Lower lobe of right lung (tissue), 2 donors: ENCODE measurements around the gene PCSK6. TPM values are rescaled to one million over a fixed set of nuclear protein-coding genes. Genes with fewer than 3 reads are reported as not detected.

Experiments
- ATAC-seq, 2 donors: fragments of 200-7000 bp; cut with Tn5 transposase; one replicate each; pipeline ENCODE4 v1.9.1; 2020 to 2022; ENCODE audit warnings: mild to moderate bottlenecking in 2 of 2, moderate library complexity in 2 of 2
- DNase-seq: peaks from one replicate; pipeline ENCODE4 v3.0.0-alpha.2; 2020
- H3K27ac ChIP-seq: fragments of 200-600 bp; one replicate; pipeline ENCODE4 v1.8.0; 2022
- H3K27me3 ChIP-seq: fragments of 200-600 bp; one replicate; pipeline ENCODE4 v1.8.0; 2022; ENCODE audit warnings: low read depth
- H3K36me3 ChIP-seq: fragments of 200-600 bp; one replicate; pipeline ENCODE4 v1.8.0; 2022; ENCODE audit warnings: mild to moderate bottlenecking
- H3K4me1 ChIP-seq: fragments of 200-600 bp; one replicate; pipeline ENCODE4 v1.8.0; 2022
- H3K4me3 ChIP-seq: fragments of 200-600 bp; one replicate; pipeline ENCODE4 v1.8.0; 2022; ENCODE audit warnings: mild to moderate bottlenecking
- H3K9me3 ChIP-seq: fragments of 200-600 bp; one replicate; pipeline ENCODE4 v1.8.0; 2022
- intact Hi-C: fragments of 100-400 bp; cut with DNase I; formaldehyde crosslinking; loops from one replicate; pipeline ENCODE4 v1.11.0; 2022
- total RNA-seq: library from RNA; stranded (reverse); fragmentation: NEBNext Ultra II Directional; extraction: Animal tissue kit (Norgen Biotek cat#: 25700); gene quantifications from one replicate; pipeline ENCODE4 v1.2.1, GENCODE V29; 2021
- TF ChIP-seq, protein P1 (sequence below): fragments of 200-600 bp; IDR thresholded peaks from one replicate; pipeline ENCODE4 v1.8.0; 2022; ENCODE audit warnings: antibody characterized with exemption, mild to moderate bottlenecking
- donor health status: DM: no; HTN: yes; CAD: no; lungs with severe emphysema.

Gene PCSK6
- total RNA-seq, 1 donor from 2014 or later: 12.3 TPM

DNA sequence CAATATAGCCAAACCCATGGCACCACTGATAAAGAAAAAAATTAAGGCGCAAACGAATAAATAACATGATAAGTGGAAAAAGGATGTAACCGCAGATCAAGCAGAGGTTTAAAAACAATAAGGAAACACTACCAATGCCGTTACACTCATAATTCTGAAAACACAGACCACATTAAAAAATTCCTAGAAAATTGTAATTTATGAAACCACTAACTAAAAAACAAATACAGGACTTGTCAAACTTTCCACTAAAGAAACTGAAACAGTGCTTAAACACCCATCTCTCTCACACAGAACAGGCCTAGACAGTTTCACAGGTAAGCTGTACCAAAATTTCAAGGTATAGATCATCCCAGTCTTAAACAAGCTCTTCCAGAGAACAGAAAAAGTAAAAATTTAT, 28.4 kb downstream of the PCSK6 start:
- DNase-seq: no peak

DNA sequence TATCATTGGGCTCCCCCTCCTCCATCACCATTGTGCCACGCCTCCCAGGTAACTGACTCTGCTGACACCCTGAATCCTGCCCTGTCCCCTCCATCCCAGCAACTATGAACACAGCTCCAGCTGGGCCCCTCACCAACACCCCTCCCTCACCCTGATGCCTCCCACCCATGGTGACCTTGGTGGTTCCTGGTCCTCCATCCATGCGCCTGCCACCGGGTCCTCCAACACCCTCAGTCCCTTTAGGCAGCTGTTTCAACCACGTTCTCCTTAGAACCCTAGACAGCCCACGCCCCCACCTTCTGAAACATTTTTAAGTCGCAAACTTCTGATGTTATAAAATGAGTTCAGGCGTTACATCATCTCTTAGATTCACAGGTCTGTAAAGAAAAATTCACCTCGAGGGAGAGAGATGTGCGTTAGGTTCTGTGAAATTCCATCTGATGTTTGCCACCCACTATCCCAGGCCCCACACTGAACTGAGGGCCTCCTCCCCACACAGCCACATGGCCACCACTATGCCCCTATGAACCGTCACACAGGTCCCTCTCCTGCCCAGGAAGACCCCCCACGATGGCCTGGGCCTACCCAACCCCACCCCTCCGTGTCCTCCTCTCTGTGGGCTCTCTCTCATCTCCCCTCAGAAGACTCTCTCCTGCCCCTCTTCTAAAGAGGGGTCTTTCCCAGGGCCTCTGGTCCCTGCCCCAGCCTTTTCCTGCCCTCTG, 29.8 kb downstream of the PCSK6 start:
- TF ChIP-seq, protein P1, sequence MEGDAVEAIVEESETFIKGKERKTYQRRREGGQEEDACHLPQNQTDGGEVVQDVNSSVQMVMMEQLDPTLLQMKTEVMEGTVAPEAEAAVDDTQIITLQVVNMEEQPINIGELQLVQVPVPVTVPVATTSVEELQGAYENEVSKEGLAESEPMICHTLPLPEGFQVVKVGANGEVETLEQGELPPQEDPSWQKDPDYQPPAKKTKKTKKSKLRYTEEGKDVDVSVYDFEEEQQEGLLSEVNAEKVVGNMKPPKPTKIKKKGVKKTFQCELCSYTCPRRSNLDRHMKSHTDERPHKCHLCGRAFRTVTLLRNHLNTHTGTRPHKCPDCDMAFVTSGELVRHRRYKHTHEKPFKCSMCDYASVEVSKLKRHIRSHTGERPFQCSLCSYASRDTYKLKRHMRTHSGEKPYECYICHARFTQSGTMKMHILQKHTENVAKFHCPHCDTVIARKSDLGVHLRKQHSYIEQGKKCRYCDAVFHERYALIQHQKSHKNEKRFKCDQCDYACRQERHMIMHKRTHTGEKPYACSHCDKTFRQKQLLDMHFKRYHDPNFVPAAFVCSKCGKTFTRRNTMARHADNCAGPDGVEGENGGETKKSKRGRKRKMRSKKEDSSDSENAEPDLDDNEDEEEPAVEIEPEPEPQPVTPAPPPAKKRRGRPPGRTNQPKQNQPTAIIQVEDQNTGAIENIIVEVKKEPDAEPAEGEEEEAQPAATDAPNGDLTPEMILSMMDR: no peak
- Histone ChIP-seq H3K27me3 (no peaks in the 10 kb centered on the region), H3K36me3 (no peaks in the 10 kb centered on the region), H3K4me1 (peaks cover 21% of the 10 kb centered on the region), H3K4me3 (no peak overlapping the region), H3K27ac (peak overlapping the region; percentile 28), H3K9me3 (no peaks in the 10 kb centered on the region)
- DNase-seq (no peak), ATAC-seq (no peak)
- intact Hi-C loops: no loop called here

More for the DNA sequence above, 28.4 kb downstream of the PCSK6 start:
- ATAC-seq: no peak
- H3K27me3 ChIP-seq: no peaks in the 10 kb centered on the region
- H3K36me3 ChIP-seq: no peaks in the 10 kb centered on the region
- no peak overlapping the region for H3K4me3 ChIP-seq
- no peak overlapping the region for H3K27ac ChIP-seq
- no peaks in the 10 kb centered on the region for H3K9me3 ChIP-seq
- TF ChIP-seq, protein P1: no peak
- intact Hi-C loops: no loop called here
- H3K4me1 ChIP-seq: peaks cover 12% of the 10 kb centered on the region

DNA sequence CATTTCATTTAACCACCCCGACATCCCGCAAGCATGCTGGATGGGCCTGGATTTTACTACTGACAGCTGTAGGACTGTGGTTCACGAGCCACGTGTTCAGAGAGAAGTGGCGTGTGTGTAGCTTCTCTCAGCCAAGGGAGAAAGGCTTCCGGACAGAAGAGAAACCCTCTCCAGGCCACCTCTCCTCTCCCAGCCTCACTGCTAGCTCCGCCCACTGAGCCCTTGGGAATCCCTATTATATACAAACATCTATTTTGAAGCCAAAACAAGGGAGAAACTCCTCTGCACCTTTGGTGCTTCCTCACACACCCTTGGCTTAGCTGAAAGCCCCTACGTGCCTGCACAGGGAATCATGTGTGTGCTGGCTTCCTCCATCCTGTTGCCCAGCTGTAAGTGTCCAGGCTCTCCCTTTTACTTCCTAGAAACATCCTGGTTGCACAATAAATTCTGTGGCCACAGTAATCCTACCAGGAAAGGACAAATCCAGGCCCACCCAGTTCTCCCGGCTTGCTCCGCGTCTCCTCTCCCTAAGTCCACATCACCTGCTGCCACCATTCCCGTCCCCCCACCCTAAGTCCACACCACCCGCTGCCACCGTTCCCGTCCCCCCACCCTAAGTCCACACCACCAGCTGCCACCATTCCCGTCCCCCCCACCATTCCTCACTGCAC, 30.5 kb downstream of the PCSK6 start:
- H3K9me3 ChIP-seq: no peaks in the 10 kb centered on the region
- intact Hi-C loops: no loop called here
- no peaks in the 10 kb centered on the region for H3K36me3 ChIP-seq
- H3K27me3 ChIP-seq: no peaks in the 10 kb centered on the region
- ATAC-seq (peak; percentile 23 to 29), DNase-seq (no peak)
- TF ChIP-seq, protein P1: no peak
- H3K4me1 ChIP-seq: peaks cover 21% of the 10 kb centered on the region
- H3K27ac ChIP-seq: peak overlapping the region; percentile 28
- no peak overlapping the region for H3K4me3 ChIP-seq

DNA sequence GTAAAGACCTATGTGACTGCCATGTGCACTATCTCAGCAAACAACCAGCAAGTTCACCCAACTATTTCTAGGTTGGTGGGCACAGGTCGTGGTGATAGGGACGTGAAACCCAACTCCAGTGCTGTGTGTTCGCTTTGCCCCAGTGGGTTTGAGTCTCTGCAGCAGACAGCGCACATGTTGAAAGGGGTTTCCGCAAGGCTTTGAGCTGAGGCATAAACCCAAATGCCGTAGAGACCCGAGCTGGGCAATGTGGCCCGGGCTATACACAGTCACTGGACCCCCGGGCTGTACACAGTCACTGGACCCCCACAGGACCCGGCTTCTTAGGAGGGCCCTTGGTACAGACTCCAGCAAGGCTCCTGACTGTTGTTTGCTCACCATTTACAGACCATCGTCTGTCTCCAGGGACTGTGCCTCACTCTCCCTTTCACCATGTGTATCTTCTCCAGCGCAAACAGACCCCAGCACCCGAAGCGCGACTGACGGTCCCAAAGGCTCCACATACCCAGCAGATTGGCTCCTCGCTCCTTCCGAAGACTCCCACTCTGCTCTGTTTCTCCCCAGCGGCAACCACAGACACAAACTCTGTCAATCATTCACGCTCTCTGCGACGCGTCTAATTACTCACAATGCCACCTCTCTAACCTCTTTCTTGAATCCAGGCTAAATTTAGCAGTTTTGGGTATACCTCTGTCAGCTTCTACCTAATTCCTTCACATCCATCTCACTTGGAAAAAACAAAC, 31.2 kb downstream of the PCSK6 start:
- peaks cover 21% of the 10 kb centered on the region for H3K4me1 ChIP-seq
- H3K27ac ChIP-seq: peak overlapping the region; percentile 28
- H3K36me3 ChIP-seq: no peaks in the 10 kb centered on the region
- ATAC-seq (no peak), DNase-seq (no peak)
- H3K27me3 ChIP-seq: no peaks in the 10 kb centered on the region
- H3K4me3 ChIP-seq: no peak overlapping the region
- intact Hi-C loops: no loop called here
- H3K9me3 ChIP-seq: no peaks in the 10 kb centered on the region
- TF ChIP-seq, protein P1: no peak

DNA sequence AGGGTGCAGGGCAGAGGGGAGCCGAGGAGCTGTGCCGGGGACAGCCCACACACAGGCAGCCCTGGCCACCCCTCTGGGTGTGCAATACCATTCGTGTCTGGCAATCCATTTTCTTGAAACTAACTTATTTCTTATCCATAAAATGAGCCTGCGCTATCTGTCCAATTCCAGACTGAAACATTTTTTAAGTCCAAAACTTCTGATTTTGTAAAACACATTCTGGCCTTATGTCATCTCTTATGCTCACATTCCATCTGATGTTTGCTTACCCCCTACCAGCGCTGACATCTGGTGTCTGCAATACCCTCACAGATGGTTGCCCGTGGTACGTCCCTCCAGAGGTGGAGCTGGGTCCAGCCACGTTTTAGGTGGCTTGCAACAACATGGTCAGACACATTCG, 31.8 kb downstream of the PCSK6 start:
- H3K27ac ChIP-seq: no peak overlapping the region
- no peak for DNase-seq

More for the DNA sequence above, 31.8 kb downstream of the PCSK6 start:
- Histone ChIP-seq H3K9me3 (no peaks in the 10 kb centered on the region), H3K36me3 (no peaks in the 10 kb centered on the region), H3K27me3 (no peaks in the 10 kb centered on the region), H3K4me3 (no peak overlapping the region), H3K4me1 (peaks cover 21% of the 10 kb centered on the region)
- intact Hi-C loops: no loop called here
- no peak for ATAC-seq
- TF ChIP-seq, protein P1: no peak
